ENCODE measurements around the gene ZBTB37.
A peak's percentile ranks its signal among the peaks of the same experiment; 100 is the strongest.
"Not testable (repeated sequence)": the region's sequence is repeated elsewhere in the genome, so short reads cannot be mapped to it uniquely, and the experiment has no call there.

ZBTB37 gene

GRCh38 chr1:173870252-173871075 lies 2.3 kb downstream of the ZBTB37 start:
- Mint-ChIP-seq H3K4me3 (peak overlapping the region; percentile 63 to 88), H3K4me1 (ENCODE audit: low read depth in 2 of 2) (peaks cover 41 to 58% of the 10 kb centered on the region in 2 donors), H3K36me3 (ENCODE audit: insufficient read depth) (peaks cover 57% of the 10 kb centered on the region), H3K27me3 (no peaks in the 10 kb centered on the region), H3K27ac (peak overlapping the region; percentile 87 to 96), H3K9me3 (no peaks in the 10 kb centered on the region)
- peak; percentile 11 to 35 (median 21) for DNase-seq
- ATAC-seq (replicated peaks), result peak; percentile 5

DNA sequence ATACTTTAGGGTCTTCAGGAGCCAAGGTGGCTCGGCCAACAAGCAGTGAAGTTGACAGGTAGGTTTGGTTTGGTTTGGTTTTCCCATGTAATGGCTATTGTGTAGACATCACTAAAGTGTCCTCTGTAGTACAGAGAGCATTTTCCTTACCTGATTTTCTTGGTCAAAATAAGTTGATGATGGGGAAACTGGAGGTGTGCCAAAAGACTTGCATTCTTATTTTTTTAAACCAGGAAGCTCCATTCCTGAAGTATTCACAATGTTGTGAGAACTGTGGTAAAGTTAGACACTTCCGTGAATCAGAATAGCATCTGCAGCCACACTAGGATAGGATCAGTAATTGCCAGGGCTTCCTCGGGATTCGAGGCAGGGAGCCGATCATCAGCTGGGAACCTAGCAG lies 2.9 kb downstream of the ZBTB37 start:
- H3K36me3 Mint-ChIP-seq (ENCODE audit: insufficient read depth), result peaks cover 57% of the 10 kb centered on the region
- DNase-seq (no peak), ATAC-seq (replicated peaks) (no peak)
- H3K27ac Mint-ChIP-seq, result peak overlapping the region; percentile 87 to 96
- peaks cover 35 to 57% of the 10 kb centered on the region in 2 donors for H3K4me1 Mint-ChIP-seq (ENCODE audit: low read depth in 2 of 2)
- no peaks in the 10 kb centered on the region for H3K27me3 Mint-ChIP-seq
- peak overlapping the region; percentile 63 to 88 for H3K4me3 Mint-ChIP-seq
- no peaks in the 10 kb centered on the region for H3K9me3 Mint-ChIP-seq

DNA sequence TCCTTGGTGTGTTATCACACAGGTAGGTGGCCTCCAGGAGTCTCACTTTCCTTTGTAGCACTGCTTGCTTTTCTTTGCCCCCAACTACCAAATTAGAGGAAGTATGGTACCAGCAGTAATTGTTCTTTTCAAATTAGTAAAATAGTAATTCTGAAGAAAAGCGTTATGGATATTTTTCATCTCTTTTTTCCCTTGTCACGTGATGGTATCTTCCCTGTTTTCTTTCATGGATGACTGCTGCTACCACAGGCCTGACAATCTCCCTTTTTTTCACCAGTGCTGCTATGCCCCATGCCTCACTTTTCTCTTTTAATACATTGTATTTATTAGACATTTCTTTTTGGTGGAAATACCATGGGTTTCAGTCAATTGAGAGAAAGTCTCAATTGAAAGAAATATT lies 3.3 kb downstream of the ZBTB37 start:
- no peak for DNase-seq
- peak overlapping the region; percentile 87 to 96 for H3K27ac Mint-ChIP-seq
- H3K9me3 Mint-ChIP-seq, result no peaks in the 10 kb centered on the region
- H3K27me3 Mint-ChIP-seq, result no peaks in the 10 kb centered on the region
- ATAC-seq (replicated peaks), result no peak
- H3K4me1 Mint-ChIP-seq (ENCODE audit: low read depth in 2 of 2), result peaks cover 31 to 53% of the 10 kb centered on the region in 2 donors
- peaks cover 57% of the 10 kb centered on the region for H3K36me3 Mint-ChIP-seq (ENCODE audit: insufficient read depth)
- H3K4me3 Mint-ChIP-seq, result peak overlapping the region; percentile 63 to 88

GRCh38 chr1:173876732-173877131 lies 8.6 kb downstream of the ZBTB37 start:
- peaks cover 46% of the 10 kb centered on the region for H3K36me3 Mint-ChIP-seq (ENCODE audit: insufficient read depth)
- H3K4me3 Mint-ChIP-seq, result no peak overlapping the region
- no peaks in the 10 kb centered on the region for H3K27me3 Mint-ChIP-seq
- peaks cover 4 to 23% of the 10 kb centered on the region in 2 donors for H3K4me1 Mint-ChIP-seq (ENCODE audit: low read depth in 2 of 2)
- DNase-seq, result no peak
- H3K27ac Mint-ChIP-seq, result no peak overlapping the region
- no peak for ATAC-seq (replicated peaks)
- H3K9me3 Mint-ChIP-seq, result no peaks in the 10 kb centered on the region

- H3K27ac Mint-ChIP-seq, result no peak overlapping the region
- no peak for DNase-seq
- peaks cover 0 to 16% of the 10 kb centered on the region in 2 donors for H3K4me1 Mint-ChIP-seq (ENCODE audit: low read depth in 2 of 2)
- ATAC-seq (replicated peaks), result no peak
- H3K27me3 Mint-ChIP-seq, result no peaks in the 10 kb centered on the region
- H3K36me3 Mint-ChIP-seq (ENCODE audit: insufficient read depth), result peaks cover 49% of the 10 kb centered on the region
- H3K4me3 Mint-ChIP-seq, result no peak overlapping the region
- H3K9me3 Mint-ChIP-seq, result no peaks in the 10 kb centered on the region
These were observed 10.1 kb downstream of the ZBTB37 start for GRCh38 chr1:173878251-173878650.

- H3K27me3 Mint-ChIP-seq; H3K4me3 Mint-ChIP-seq; H3K9me3 Mint-ChIP-seq; H3K27ac Mint-ChIP-seq; DNase-seq; ATAC-seq (replicated peaks): not testable (repeated sequence)
- Mint-ChIP-seq H3K4me1 (ENCODE audit: low read depth in 2 of 2) (peaks cover 9 to 14% of the 10 kb centered on the region in 2 donors), H3K36me3 (ENCODE audit: insufficient read depth) (peaks cover 39% of the 10 kb centered on the region)
These were observed 12.9 kb downstream of the ZBTB37 start for GRCh38 chr1:173881117-173881516.

- peaks cover 23 to 26% of the 10 kb centered on the region in 2 donors for H3K4me1 Mint-ChIP-seq (ENCODE audit: low read depth in 2 of 2)
- no peak for ATAC-seq (replicated peaks)
- peak overlapping the region in 1 of 2 donors; percentile 87 for H3K27ac Mint-ChIP-seq
- no peak for DNase-seq
- H3K9me3 Mint-ChIP-seq, result no peaks in the 10 kb centered on the region
- H3K36me3 Mint-ChIP-seq (ENCODE audit: insufficient read depth), result peaks cover 21% of the 10 kb centered on the region
- no peaks in the 10 kb centered on the region for H3K27me3 Mint-ChIP-seq
- no peak overlapping the region for H3K4me3 Mint-ChIP-seq
These were observed 16.5 kb downstream of the ZBTB37 start for GRCh38 chr1:173884701-173885100.

DNA sequence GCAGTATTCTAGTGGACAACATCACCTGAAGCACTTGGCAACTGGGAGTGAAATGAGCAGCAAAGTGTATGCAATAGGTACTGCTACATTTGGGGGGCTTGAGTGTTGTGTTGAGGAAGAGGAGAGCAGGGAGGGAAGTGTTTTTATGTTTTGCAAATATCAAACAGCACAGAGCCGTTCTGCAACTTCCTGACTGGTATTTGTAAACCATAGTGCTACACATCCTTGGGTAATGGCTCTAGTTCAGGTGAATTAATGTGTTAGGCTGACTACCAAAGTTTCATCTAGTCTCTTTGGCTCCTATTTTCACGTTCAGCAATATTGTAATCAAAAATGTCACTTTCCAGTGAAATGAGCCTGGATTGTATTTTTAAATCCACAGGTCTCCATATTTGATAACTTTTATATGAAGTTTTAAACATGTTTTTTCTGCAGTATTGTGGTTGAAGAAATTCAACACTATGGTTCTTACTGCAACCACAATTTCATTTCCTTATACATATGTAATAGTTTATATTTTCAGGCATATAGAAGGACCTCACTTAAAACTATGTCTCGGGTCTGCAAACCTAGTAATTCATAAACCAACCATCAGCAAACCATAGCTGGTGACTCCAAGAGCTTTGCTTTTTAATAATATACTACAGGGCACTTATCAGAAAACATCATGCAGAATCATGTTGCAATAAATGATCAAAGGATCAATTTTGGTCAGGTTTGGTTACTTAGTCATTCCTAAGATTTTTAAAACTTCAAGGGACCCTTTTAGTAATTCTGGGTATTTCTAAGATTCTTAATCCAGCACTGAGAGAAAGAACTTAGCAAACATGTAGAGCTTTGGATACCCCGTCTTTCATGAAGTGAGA lies 18.8 kb downstream of the ZBTB37 start:
- H3K27ac Mint-ChIP-seq, result peak overlapping the region; percentile 50 to 87
- H3K27me3 Mint-ChIP-seq, result no peaks in the 10 kb centered on the region
- H3K9me3 Mint-ChIP-seq, result no peaks in the 10 kb centered on the region
- DNase-seq, result no peak
- H3K4me1 Mint-ChIP-seq (ENCODE audit: low read depth in 2 of 2), result peaks cover 23 to 39% of the 10 kb centered on the region in 2 donors
- ATAC-seq (replicated peaks), result peak; percentile 79
- peak overlapping the region; percentile 39 to 56 for H3K4me3 Mint-ChIP-seq
- peaks cover 24% of the 10 kb centered on the region for H3K36me3 Mint-ChIP-seq (ENCODE audit: insufficient read depth)

- H3K27me3 Mint-ChIP-seq, result no peaks in the 10 kb centered on the region
- peaks cover 23 to 45% of the 10 kb centered on the region in 2 donors for H3K4me1 Mint-ChIP-seq (ENCODE audit: low read depth in 2 of 2)
- peak overlapping the region in 1 of 2 donors; percentile 56 for H3K4me3 Mint-ChIP-seq
- DNase-seq (no peak), ATAC-seq (replicated peaks) (no peak)
- peaks cover 21% of the 10 kb centered on the region for H3K36me3 Mint-ChIP-seq (ENCODE audit: insufficient read depth)
- no peaks in the 10 kb centered on the region for H3K9me3 Mint-ChIP-seq
- peak overlapping the region; percentile 50 to 87 for H3K27ac Mint-ChIP-seq
These were observed 19.4 kb downstream of the ZBTB37 start for GRCh38 chr1:173887627-173888026.

GRCh38 chr1:173888749-173889148 lies 20.6 kb downstream of the ZBTB37 start:
- DNase-seq (no peak), ATAC-seq (replicated peaks) (no peak)
- no peaks in the 10 kb centered on the region for H3K9me3 Mint-ChIP-seq
- H3K4me3 Mint-ChIP-seq, result no peak overlapping the region
- no peak overlapping the region for H3K27ac Mint-ChIP-seq
- H3K36me3 Mint-ChIP-seq (ENCODE audit: insufficient read depth), result peaks cover 21% of the 10 kb centered on the region
- H3K4me1 Mint-ChIP-seq (ENCODE audit: low read depth in 2 of 2), result peaks cover 23 to 47% of the 10 kb centered on the region in 2 donors
- H3K27me3 Mint-ChIP-seq, result no peaks in the 10 kb centered on the region

- no peaks in the 10 kb centered on the region for H3K27me3 Mint-ChIP-seq
- H3K36me3 Mint-ChIP-seq (ENCODE audit: insufficient read depth), result peaks cover 19% of the 10 kb centered on the region
- H3K4me1 Mint-ChIP-seq (ENCODE audit: low read depth in 2 of 2), result peaks cover 23 to 47% of the 10 kb centered on the region in 2 donors
- no peak for ATAC-seq (replicated peaks)
- no peaks in the 10 kb centered on the region for H3K9me3 Mint-ChIP-seq
- DNase-seq, result no peak
- H3K27ac Mint-ChIP-seq, result no peak overlapping the region
- H3K4me3 Mint-ChIP-seq, result no peak overlapping the region
These were observed 21.7 kb downstream of the ZBTB37 start for GRCh38 chr1:173889885-173890284.

DNA sequence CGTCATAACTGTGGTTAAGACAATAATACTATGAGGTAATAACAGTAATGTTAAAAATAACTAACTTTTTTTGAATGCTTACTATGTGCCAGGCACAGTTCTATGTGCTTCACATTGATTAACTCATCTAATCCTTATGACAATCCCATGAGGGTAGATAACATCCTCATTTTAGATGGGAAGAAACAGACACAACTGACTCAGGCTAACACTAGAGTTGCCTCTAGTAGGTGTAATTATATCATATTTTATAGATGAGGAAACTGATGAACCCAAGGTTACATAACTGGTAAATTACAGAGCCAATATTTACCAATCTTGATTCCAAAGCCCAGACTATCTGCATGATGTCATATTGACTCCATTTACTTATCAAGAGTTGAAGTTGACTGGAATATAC lies 25.4 kb downstream of the ZBTB37 start:
- Mint-ChIP-seq H3K4me1 (ENCODE audit: low read depth in 2 of 2) (peaks cover 1 to 25% of the 10 kb centered on the region in 2 donors), H3K9me3 (no peaks in the 10 kb centered on the region), H3K36me3 (ENCODE audit: insufficient read depth) (peaks cover 5% of the 10 kb centered on the region), H3K27ac (no peak overlapping the region), H3K27me3 (no peaks in the 10 kb centered on the region), H3K4me3 (no peak overlapping the region)
- no peak for ATAC-seq (replicated peaks)
- no peak for DNase-seq

DNA sequence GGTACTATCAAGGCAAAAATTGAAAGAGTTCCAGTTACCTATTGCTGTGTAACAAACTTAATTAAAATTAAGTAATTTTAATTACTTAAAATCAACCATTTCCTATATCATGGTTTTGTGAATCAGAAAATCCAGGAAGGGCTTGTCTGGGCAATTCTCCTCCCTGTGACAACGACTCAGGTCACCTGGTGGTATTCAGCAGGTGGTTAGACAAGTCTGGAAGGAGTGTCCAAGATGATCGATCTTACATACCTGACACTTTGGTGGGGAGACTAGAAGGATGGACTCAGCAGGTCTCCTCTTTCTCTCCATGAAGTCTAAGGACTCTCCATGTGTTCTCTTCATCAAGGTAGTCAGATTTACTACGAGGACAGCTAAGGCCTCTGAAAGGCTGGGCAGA lies 26.0 kb downstream of the ZBTB37 start:
- no peak for DNase-seq
- H3K27me3 Mint-ChIP-seq, result no peaks in the 10 kb centered on the region
- H3K36me3 Mint-ChIP-seq (ENCODE audit: insufficient read depth), result peaks cover 5% of the 10 kb centered on the region
- no peak for ATAC-seq (replicated peaks)
- peaks cover 1 to 25% of the 10 kb centered on the region in 2 donors for H3K4me1 Mint-ChIP-seq (ENCODE audit: low read depth in 2 of 2)
- no peak overlapping the region for H3K27ac Mint-ChIP-seq
- H3K4me3 Mint-ChIP-seq, result no peak overlapping the region
- no peaks in the 10 kb centered on the region for H3K9me3 Mint-ChIP-seq

All from effector memory CD8-positive, alpha-beta T cell (primary cell).